ENCODE results near the gene IRF3. TPM values are rescaled to one million over a fixed set of nuclear protein-coding genes. Genes with fewer than 3 reads are reported as not detected.
"Not testable (repeated sequence)": the region's sequence is repeated elsewhere in the genome, so short reads cannot be mapped to it uniquely, and the experiment has no call there.

The IRF3 gene
- total and polyA plus RNA-seq, 2 donors (not counting 1 experiment from before 2014, with no cell fraction given) = 22.0 to 55.2 TPM

- no peak overlapping the region for H2AFZ ChIP-seq (ENCODE audit: low read length)
- TF ChIP-seq EZH2 (IDR thresholded peaks at IDR 0.05; ENCODE audit: low read length, missing control alignments) = no peak
- TF ChIP-seq, protein P1, sequence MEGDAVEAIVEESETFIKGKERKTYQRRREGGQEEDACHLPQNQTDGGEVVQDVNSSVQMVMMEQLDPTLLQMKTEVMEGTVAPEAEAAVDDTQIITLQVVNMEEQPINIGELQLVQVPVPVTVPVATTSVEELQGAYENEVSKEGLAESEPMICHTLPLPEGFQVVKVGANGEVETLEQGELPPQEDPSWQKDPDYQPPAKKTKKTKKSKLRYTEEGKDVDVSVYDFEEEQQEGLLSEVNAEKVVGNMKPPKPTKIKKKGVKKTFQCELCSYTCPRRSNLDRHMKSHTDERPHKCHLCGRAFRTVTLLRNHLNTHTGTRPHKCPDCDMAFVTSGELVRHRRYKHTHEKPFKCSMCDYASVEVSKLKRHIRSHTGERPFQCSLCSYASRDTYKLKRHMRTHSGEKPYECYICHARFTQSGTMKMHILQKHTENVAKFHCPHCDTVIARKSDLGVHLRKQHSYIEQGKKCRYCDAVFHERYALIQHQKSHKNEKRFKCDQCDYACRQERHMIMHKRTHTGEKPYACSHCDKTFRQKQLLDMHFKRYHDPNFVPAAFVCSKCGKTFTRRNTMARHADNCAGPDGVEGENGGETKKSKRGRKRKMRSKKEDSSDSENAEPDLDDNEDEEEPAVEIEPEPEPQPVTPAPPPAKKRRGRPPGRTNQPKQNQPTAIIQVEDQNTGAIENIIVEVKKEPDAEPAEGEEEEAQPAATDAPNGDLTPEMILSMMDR (conservative IDR thresholded peaks at IDR 0.05 in 1 of 2, IDR thresholded peaks at IDR 0.05 in 1 of 2; ENCODE audit: low read depth in 1 of 2, low read length in 2 of 2) = peak in 1 of 2 donors; percentile 6
- no peak overlapping the region for H3K4me3 ChIP-seq (replicated peaks in 1 of 4; ENCODE audit: control extremely low read depth in 1 of 4, insufficient read depth in 1 of 4, low read depth in 3 of 4, low read length in 4 of 4)
- no peak overlapping the region for H3K4me2 ChIP-seq (ENCODE audit: extremely low read depth, insufficient read depth, low read length)
- H3K9me3 ChIP-seq (ENCODE audit: control insufficient read depth, insufficient read depth, low read depth, low read length) = no peaks in the 10 kb centered on the region
- H3K4me1 ChIP-seq (ENCODE audit: control insufficient read depth, extremely low read depth, insufficient read depth, low read length) = peaks cover 4% of the 10 kb centered on the region
- H3K27ac ChIP-seq (ENCODE audit: insufficient read depth, low read length) = no peak overlapping the region
- peaks cover 2% of the 10 kb centered on the region for H3K36me3 ChIP-seq (ENCODE audit: control insufficient read depth, insufficient read depth, low read length)
- no peaks in the 10 kb centered on the region for H4K20me1 ChIP-seq (ENCODE audit: control insufficient read depth, extremely low read depth, insufficient read depth, low read length)
- peaks cover 2% of the 10 kb centered on the region for H3K79me2 ChIP-seq (ENCODE audit: control insufficient read depth, insufficient read depth, low read length)
- no peak for DNase-seq (ENCODE audit: low read depth in 2 of 2)
- no peaks in the 10 kb centered on the region for H3K27me3 ChIP-seq (ENCODE audit: control insufficient read depth, insufficient read depth, low read length)
- H3K9ac ChIP-seq (ENCODE audit: insufficient read depth, low read length) = no peak overlapping the region
Observed at GRCh38 chr19:49635530-49636232, 30.0 kb downstream of the IRF3 start.

- H3K36me3 ChIP-seq (ENCODE audit: control insufficient read depth, insufficient read depth, low read length); H3K27me3 ChIP-seq (ENCODE audit: control insufficient read depth, insufficient read depth, low read length); H3K9me3 ChIP-seq (ENCODE audit: control insufficient read depth, insufficient read depth, low read depth, low read length); H3K79me2 ChIP-seq (ENCODE audit: control insufficient read depth, insufficient read depth, low read length); H3K27ac ChIP-seq (ENCODE audit: insufficient read depth, low read length); H3K4me1 ChIP-seq (ENCODE audit: control insufficient read depth, extremely low read depth, insufficient read depth, low read length); H4K20me1 ChIP-seq (ENCODE audit: control insufficient read depth, extremely low read depth, insufficient read depth, low read length); H3K4me3 ChIP-seq (replicated peaks in 1 of 4; ENCODE audit: control extremely low read depth in 1 of 4, insufficient read depth in 1 of 4, low read depth in 3 of 4, low read length in 4 of 4); H3K9ac ChIP-seq (ENCODE audit: insufficient read depth, low read length); H2AFZ ChIP-seq (ENCODE audit: low read length); H3K4me2 ChIP-seq (ENCODE audit: extremely low read depth, insufficient read depth, low read length): not testable (repeated sequence)
- DNase-seq (ENCODE audit: low read depth in 2 of 2) = peak in 1 of 2 donors; percentile 44
Observed at GRCh38 chr19:49633273-49633672, 32.4 kb downstream of the IRF3 start.

GRCh38 chr19:49632576-49632975 lies 33.1 kb downstream of the IRF3 start:
- Histone ChIP-seq H3K79me2 (ENCODE audit: control insufficient read depth, insufficient read depth, low read length) (no peaks in the 10 kb centered on the region), H3K27me3 (ENCODE audit: control insufficient read depth, insufficient read depth, low read length) (no peaks in the 10 kb centered on the region), H3K4me3 (replicated peaks in 1 of 4; ENCODE audit: control extremely low read depth in 1 of 4, insufficient read depth in 1 of 4, low read depth in 3 of 4, low read length in 4 of 4) (no peak overlapping the region), H3K27ac (ENCODE audit: insufficient read depth, low read length) (no peak overlapping the region), H3K36me3 (ENCODE audit: control insufficient read depth, insufficient read depth, low read length) (peaks cover 2% of the 10 kb centered on the region), H3K4me2 (ENCODE audit: extremely low read depth, insufficient read depth, low read length) (no peak overlapping the region), H3K9ac (ENCODE audit: insufficient read depth, low read length) (no peak overlapping the region), H3K9me3 (ENCODE audit: control insufficient read depth, insufficient read depth, low read depth, low read length) (no peaks in the 10 kb centered on the region), H3K4me1 (ENCODE audit: control insufficient read depth, extremely low read depth, insufficient read depth, low read length) (no peaks in the 10 kb centered on the region), H4K20me1 (ENCODE audit: control insufficient read depth, extremely low read depth, insufficient read depth, low read length) (no peaks in the 10 kb centered on the region), H2AFZ (ENCODE audit: low read length) (no peak overlapping the region)
- DNase-seq (ENCODE audit: low read depth in 2 of 2) = no peak
- TF ChIP-seq EZH2 (IDR thresholded peaks at IDR 0.05; ENCODE audit: low read length, missing control alignments) = no peak
- TF ChIP-seq, protein P1 (conservative IDR thresholded peaks at IDR 0.05 in 1 of 2, IDR thresholded peaks at IDR 0.05 in 1 of 2; ENCODE audit: low read depth in 1 of 2, low read length in 2 of 2) = no peak
